ENCODE measurements around the gene ALDOC. TPM values are rescaled to one million over a fixed set of nuclear protein-coding genes. Genes with fewer than 3 reads are reported as not detected.

ALDOC gene
- total RNA-seq, 1 donor from 2014 or later, result 46.8 TPM

GRCh38 chr17:28534740-28535375 lies 41.8 kb downstream of the ALDOC start:
- no peak for ATAC-seq
- DNase-seq (ENCODE audit: low spot score), result no peak

- ATAC-seq (no peak), DNase-seq (ENCODE audit: low spot score) (no peak)
These were observed 43.4 kb downstream of the ALDOC start for GRCh38 chr17:28533091-28533807.

GRCh38 chr17:28532050-28532960 lies 44.4 kb downstream of the ALDOC start:
- ATAC-seq (no peak), DNase-seq (ENCODE audit: low spot score) (no peak)

DNA sequence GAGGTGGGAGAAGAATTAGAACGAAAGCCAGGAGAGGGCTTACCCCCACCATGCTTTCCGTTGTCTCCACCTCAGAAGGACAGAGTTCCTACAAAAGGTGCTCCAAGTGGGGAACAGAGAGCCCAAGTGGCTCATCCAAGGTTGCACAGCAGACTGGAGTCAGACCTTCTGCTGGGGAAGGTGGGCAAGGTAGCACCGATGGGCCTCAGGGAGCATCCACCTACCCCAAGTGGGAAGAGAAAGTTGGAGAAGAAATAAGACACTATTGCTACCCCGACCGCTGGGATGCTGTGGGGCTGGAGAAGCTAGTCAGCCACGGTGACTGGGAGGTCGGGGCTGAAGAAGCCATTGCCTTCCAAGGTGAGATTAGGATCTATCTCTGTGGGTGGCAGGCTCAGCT lies 45.8 kb downstream of the ALDOC start:
- no peak for ATAC-seq
- no peak for DNase-seq (ENCODE audit: low spot score)

DNA sequence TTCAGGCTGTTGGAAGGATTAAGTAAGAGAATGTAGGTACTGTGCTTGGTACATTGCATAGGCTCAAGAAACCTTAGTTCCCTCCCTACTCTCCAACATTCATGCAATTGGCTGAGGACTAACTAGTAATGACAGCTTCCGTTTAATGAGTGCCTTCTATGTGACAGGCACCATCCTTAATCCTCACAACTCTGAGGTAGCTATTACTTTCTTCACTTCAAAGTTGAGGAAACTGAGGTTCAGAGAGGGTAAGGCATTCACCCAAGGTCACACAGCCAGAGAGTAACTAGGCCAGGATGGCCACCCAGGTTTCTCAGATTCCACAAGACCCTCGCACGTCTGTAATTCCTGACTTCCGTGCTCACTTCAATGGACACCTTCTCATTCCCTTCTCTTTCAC lies 46.4 kb downstream of the ALDOC start:
- ATAC-seq (no peak), DNase-seq (ENCODE audit: low spot score) (no peak)

- ATAC-seq (no peak), DNase-seq (ENCODE audit: low spot score) (no peak)
These were observed 47.7 kb downstream of the ALDOC start for GRCh38 chr17:28529013-28529400.

GRCh38 chr17:28528327-28529012 lies 48.2 kb downstream of the ALDOC start:
- no peak for DNase-seq (ENCODE audit: low spot score)
- ATAC-seq, result no peak

DNA sequence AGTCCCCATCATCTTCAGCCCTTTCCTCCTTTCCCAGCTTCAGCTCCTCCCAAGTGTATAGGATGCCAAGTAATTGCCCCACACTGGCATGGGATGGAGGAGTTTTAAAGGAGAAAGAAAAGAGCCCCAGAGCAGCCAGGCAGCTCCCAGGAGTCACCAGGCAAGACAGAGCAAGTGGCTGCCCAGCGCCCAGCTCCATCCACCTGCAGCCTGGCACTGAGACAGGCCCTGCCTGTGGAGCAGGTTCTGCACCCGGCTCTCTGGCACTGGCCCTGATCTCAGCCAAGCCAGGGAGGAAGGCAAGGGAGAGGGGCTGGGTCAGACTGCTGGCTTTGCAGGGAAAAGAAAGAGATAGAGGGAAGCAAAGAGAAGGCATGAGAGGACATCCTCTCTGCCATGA lies 48.8 kb downstream of the ALDOC start:
- ATAC-seq, result no peak
- DNase-seq (ENCODE audit: low spot score), result no peak

DNA sequence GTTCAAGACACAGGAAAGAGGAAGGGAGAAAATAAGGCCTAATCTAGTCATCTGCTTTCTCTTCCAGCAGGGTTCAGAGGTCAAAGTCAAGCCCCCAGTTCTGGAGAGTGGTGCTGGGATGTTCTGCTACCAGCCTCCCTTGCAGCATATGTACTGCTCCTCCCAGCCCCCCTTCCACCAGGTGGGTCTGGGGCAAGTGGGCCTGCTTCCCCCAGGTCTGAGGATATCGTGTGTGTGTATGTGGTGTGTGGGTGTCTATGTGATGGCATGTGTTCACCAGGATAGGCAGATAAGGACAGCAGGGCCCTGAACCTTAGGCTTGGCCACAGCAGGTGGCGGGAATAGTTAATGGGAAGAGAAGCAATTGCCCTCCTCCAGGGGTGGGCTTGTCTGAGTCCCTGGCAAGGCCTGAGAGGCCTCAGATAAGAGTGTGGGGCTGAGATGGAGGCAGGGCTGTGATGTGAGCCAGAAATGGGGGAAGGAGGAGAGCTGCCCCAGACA lies 49.5 kb downstream of the ALDOC start:
- DNase-seq (ENCODE audit: low spot score), result no peak
- ATAC-seq, result no peak

DNA sequence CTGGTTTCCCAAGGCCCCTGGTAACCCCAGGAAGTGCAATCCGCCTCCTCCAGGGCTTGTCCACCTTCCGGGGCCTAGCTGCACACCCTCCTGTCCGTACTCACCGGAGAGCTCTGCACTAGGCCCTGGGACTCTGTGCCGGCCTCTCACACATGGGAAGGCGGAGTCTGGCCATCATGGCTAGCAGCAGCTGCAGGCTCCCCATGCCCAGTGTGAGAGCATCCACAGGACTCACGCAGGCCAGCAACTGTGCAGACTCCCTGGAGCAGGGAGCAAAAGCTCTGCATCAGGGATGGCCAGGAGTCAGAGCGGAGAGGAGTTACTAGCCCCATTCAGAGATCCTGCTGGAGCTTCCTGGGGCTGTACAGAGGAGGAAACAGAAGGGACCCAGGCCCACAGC lies 50.3 kb downstream of the ALDOC start:
- ATAC-seq (no peak), DNase-seq (ENCODE audit: low spot score) (no peak)

GRCh38 chr17:28524476-28525424 lies 51.9 kb downstream of the ALDOC start:
- ATAC-seq (no peak), DNase-seq (ENCODE audit: low spot score) (no peak)

- DNase-seq (ENCODE audit: low spot score) (no peak), ATAC-seq (no peak)
These were observed 52.8 kb downstream of the ALDOC start for GRCh38 chr17:28523876-28524275.

DNA sequence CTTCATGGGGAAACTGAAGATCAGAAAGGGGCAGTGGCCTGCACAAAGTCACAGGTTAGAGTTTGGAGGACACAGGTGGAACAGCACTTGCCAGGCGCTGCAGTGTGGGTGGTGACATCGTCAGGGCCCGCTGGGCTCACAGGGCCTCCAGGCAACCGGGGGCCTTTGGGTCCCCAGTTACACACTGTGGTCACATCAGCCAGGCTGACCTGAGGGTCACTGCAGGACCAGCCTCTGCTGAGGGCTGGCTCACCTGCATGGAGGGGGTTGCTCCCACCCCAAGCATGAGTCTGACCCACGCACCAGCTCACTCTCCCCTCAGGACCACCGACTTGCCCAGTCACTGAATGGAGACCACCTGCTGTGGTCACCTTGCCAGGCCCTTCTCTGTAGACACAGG lies 53.5 kb downstream of the ALDOC start:
- DNase-seq (ENCODE audit: low spot score) (no peak), ATAC-seq (no peak)

Other genes starting within 250 kb of the ALDOC start
- gene IFT20, start 241.4 kb downstream of the ALDOC start, total RNA-seq, result 24.2 TPM
- 28.8 TPM for gene TNFAIP1, start 241.1 kb downstream of the ALDOC start, total RNA-seq
- gene POLDIP2, start 219.4 kb downstream of the ALDOC start, total RNA-seq, result 119 TPM
- not detected for gene SEBOX, start 211.7 kb downstream of the ALDOC start, total RNA-seq
- 3,241 TPM for gene VTN, start 206.6 kb downstream of the ALDOC start, total RNA-seq
- gene SARM1, start 205.2 kb downstream of the ALDOC start, total RNA-seq, result 5.8 TPM
- gene SLC46A1, start 170.7 kb downstream of the ALDOC start, total RNA-seq, result 46.2 TPM
- 0.55 TPM for gene SLC13A2, start 103.3 kb downstream of the ALDOC start, total RNA-seq
- gene FOXN1, start 70.5 kb downstream of the ALDOC start, total RNA-seq, result not detected
- 14.3 TPM for gene UNC119, start 24.3 kb downstream of the ALDOC start, total RNA-seq
- 10.1 TPM for gene PIGS, start 5.4 kb downstream of the ALDOC start, total RNA-seq
- gene SPAG5, start 22.1 kb upstream of the ALDOC start, total RNA-seq, result 8.8 TPM
- gene RSKR, start 37.3 kb upstream of the ALDOC start, total RNA-seq, result 4.0 TPM
- 56.9 TPM for gene BLTP2, start 68.3 kb upstream of the ALDOC start, total RNA-seq
- gene SDF2, start 85.0 kb upstream of the ALDOC start, total RNA-seq, result 24.3 TPM
- gene SUPT6H, start 85.3 kb upstream of the ALDOC start, total RNA-seq, result 33.7 TPM
- 0.73 TPM for gene PROCA1, start 135.0 kb upstream of the ALDOC start, total RNA-seq
- 4.9 TPM for gene RAB34, start 141.0 kb upstream of the ALDOC start, total RNA-seq
- 346 TPM for gene RPL23A, start 143.1 kb upstream of the ALDOC start, total RNA-seq
- gene TLCD1, start 149.3 kb upstream of the ALDOC start, total RNA-seq, result 4.8 TPM
- 3.2 TPM for gene NEK8, start 151.9 kb upstream of the ALDOC start, total RNA-seq
- 49.0 TPM for gene TRAF4, start 167.1 kb upstream of the ALDOC start, total RNA-seq